ENCODE data around the gene NFKB2. TPM values are rescaled to one million over a fixed set of nuclear protein-coding genes. Genes with fewer than 3 reads are reported as not detected.

Gene NFKB2
- total RNA-seq, 1 donor from 2014 or later, result 89.2 TPM

DNA sequence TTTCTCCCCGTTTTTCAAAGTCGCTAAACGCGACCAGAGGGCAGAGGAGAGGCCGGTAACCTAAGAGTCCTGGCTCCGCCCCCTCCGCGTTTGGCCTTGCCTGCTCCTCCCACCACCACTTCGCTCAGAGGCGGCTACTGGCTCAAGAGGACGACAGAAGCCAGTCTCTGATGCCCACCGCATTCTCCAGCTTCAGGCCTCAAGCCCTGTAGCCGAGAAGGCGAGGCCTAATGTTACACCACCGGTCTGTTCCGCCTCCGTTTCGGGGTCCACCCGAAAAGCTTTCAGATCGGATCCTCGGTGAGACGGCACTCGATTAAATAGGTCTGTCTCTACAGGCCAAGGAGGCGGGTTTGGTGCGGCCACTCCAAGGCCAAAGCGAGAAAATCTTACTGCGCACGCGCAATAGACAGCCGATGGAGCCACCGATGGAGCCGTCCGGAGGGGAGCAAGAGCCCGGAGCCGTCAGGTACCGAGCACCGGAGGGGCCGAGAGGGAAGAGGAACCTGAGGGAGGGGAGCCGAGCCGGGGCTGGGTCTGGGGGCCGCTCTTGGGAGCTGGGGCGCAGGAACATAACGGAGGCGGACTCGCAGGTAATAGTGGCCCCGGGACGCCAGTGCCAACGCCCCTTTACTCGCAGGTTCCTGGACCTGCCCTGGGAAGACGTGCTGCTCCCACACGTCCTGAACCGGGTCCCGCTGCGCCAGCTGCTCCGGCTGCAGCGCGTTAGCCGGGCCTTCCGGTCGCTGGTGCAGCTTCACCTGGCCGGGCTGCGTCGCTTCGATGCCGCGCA, 25.4 kb downstream of the NFKB2 start, which contains the start of gene FBXL15:
FBXL15 (plus strand) TSS at position 123 of the 793 bp plus-strand sequence; CDS start at position 417, 294 bp downstream.
- H3K4me1 ChIP-seq, result peaks cover 16 to 27% of the 10 kb centered on the region in 2 donors
- peak within 1 kb of the TSS; percentile 92 to 93 for H3K4me3 ChIP-seq
- peak within 1 kb of the TSS; percentile 85 to 86 for H3K27ac ChIP-seq
- TF ChIP-seq, protein P1, sequence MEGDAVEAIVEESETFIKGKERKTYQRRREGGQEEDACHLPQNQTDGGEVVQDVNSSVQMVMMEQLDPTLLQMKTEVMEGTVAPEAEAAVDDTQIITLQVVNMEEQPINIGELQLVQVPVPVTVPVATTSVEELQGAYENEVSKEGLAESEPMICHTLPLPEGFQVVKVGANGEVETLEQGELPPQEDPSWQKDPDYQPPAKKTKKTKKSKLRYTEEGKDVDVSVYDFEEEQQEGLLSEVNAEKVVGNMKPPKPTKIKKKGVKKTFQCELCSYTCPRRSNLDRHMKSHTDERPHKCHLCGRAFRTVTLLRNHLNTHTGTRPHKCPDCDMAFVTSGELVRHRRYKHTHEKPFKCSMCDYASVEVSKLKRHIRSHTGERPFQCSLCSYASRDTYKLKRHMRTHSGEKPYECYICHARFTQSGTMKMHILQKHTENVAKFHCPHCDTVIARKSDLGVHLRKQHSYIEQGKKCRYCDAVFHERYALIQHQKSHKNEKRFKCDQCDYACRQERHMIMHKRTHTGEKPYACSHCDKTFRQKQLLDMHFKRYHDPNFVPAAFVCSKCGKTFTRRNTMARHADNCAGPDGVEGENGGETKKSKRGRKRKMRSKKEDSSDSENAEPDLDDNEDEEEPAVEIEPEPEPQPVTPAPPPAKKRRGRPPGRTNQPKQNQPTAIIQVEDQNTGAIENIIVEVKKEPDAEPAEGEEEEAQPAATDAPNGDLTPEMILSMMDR (IDR thresholded peaks at IDR 0.05), result no peak
- peaks cover 13% of the 10 kb centered on the region for H3K27me3 ChIP-seq
- intact Hi-C loops (cut with DNase I), result loop anchor here (1.0 kb wide), 3 partner anchors 11 to 269 kb away; partner anchors contain the start of genes CUEDC2 and NOLC1
- H3K36me3 ChIP-seq, result peaks cover 11 to 15% of the 10 kb centered on the region in 2 donors
- no peaks in the 10 kb centered on the region for H3K9me3 ChIP-seq
- peak; percentile 85 to 99 for DNase-seq (ENCODE audit: low spot score in 2 of 2)

DNA sequence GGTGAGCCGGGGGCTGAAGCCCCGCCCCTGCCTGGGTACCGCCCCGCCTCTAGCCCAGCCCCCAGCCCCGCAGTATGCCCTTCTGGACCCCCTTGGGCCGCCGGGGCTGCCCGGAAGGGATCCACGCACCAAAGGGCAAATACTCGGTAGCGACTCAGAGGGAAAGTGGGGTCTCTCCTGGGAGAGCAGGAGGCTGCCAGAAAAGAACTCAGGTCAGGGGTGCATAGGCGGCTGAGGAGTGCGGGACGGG, 25.9 kb downstream of the NFKB2 start:
- H3K9me3 ChIP-seq, result no peaks in the 10 kb centered on the region
- peaks cover 16 to 27% of the 10 kb centered on the region in 2 donors for H3K4me1 ChIP-seq
- peaks cover 13% of the 10 kb centered on the region for H3K27me3 ChIP-seq
- H3K4me3 ChIP-seq, result peak overlapping the region; percentile 92 to 93
- TF ChIP-seq, protein P1 (IDR thresholded peaks at IDR 0.05), result no peak
- peaks cover 11 to 15% of the 10 kb centered on the region in 2 donors for H3K36me3 ChIP-seq
- H3K27ac ChIP-seq, result peak overlapping the region; percentile 85 to 86
- intact Hi-C loops (cut with DNase I), result loop anchor here (1.0 kb wide), 1 partner anchor 11 kb away; the partner anchor contains the start of gene CUEDC2
- DNase-seq (ENCODE audit: low spot score in 2 of 2), result no peak

DNA sequence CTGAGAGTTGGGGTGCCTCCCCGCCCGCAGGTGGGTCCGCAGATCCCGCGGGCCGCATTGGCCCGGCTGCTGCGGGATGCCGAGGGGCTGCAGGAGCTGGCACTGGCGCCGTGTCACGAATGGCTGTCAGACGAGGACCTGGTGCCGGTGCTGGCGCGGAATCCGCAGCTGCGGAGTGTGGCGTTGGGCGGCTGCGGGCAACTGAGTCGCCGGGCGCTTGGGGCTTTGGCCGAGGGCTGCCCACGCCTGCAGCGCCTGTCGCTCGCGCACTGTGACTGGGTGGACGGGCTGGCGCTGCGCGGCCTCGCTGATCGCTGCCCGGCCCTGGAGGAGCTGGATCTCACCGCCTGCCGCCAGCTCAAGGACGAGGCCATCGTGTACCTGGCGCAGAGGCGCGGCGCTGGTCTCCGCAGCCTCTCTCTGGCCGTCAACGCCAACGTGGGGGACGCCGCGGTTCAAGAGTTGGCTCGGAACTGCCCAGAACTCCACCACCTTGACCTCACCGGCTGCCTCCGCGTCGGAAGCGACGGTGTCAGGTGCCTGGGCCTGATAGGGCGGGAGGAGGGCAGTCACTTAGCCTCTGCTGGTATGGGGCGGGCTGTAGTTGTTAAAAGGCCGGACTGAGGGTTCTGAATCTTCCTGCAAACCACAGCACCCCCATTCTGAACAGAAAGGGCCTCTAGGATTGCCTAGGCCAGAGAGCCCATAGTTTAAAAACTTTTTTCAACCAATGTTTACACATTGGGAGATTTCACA, 26.4 kb downstream of the NFKB2 start:
- Histone ChIP-seq H3K9me3 (no peaks in the 10 kb centered on the region), H3K27ac (peak overlapping the region; percentile 85 to 86), H3K4me1 (peaks cover 16 to 27% of the 10 kb centered on the region in 2 donors), H3K27me3 (peaks cover 13% of the 10 kb centered on the region), H3K36me3 (peaks cover 11 to 15% of the 10 kb centered on the region in 2 donors), H3K4me3 (peak overlapping the region; percentile 92 to 93)
- intact Hi-C loops (cut with DNase I), result loop anchor here (1.0 kb wide), 2 partner anchors 10 to 28 kb away; partner anchors contain the start of gene CUEDC2
- DNase-seq (ENCODE audit: low spot score in 2 of 2), result no peak
- TF ChIP-seq, protein P1 (IDR thresholded peaks at IDR 0.05), result no peak

DNA sequence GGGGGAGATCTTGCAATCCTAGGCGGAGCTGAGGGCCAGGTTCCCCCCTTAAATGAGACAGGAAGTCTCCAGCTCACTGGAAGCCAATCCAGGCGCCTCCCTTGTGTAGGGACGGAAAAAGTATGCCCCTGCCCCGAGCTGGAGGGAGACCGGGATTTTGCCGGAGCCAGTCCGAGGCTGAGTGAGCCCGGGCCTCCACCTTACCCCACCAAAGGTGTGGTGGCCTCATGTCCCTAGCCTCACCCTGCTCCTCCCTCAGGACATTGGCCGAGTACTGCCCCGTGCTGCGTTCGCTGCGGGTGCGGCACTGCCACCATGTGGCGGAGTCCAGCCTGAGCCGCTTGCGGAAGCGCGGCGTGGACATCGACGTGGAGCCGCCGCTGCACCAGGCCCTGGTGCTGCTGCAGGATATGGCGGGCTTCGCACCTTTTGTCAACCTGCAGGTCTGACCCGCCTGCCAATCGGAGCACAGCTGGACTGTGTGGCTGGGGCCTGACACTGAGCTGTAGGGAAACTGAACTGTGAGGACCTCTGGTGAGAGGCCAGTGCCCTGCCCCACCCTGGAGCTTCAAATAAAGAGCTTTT, 27.1 kb downstream of the NFKB2 start:
- Histone ChIP-seq H3K27me3 (peaks cover 8% of the 10 kb centered on the region), H3K9me3 (no peaks in the 10 kb centered on the region), H3K4me1 (peaks cover 16 to 27% of the 10 kb centered on the region in 2 donors), H3K27ac (peak overlapping the region; percentile 85 to 86), H3K36me3 (peaks cover 11 to 15% of the 10 kb centered on the region in 2 donors), H3K4me3 (peak overlapping the region; percentile 92 to 93)
- intact Hi-C loops (cut with DNase I), result loop anchor here (1.0 kb wide), 1 partner anchor 28 kb away; no protein-coding TSS in a partner anchor
- DNase-seq (ENCODE audit: low spot score in 2 of 2), result peak in 1 of 2 donors; percentile 85
- TF ChIP-seq, protein P1 (IDR thresholded peaks at IDR 0.05), result peak; percentile 72 to 84 (median 76)

DNA sequence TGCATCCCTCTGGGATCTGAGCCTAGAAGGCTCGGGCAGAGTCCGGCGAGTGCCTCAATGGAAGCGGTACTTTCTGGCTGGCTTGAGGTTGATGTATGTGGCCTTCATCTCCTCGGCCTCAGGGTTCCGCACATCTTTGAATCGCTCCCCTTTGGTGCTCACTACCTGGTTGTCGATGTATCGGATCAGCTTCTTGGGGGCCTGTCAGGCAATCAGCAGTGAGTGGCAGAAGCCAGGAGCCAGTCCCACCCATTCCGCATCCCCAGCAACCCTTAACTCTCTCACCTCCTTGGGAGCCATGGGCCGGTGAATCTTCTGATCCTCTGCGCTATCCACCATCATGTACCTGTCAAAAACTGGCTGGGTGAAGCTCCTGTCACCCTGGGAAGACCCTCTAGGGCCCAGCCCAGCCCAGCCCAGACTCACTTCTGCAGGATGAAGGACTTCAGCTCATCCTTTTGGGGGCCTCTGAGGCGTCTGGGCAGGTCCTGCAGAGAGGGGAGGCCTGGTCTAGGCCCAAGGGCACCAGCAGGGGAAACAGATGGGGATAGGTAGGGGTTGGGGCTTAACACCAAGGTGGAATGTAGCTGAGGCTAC, 28.0 kb downstream of the NFKB2 start:
- H3K4me3 ChIP-seq, result peak overlapping the region in 1 of 2 donors; percentile 93
- H3K4me1 ChIP-seq, result peaks cover 16 to 27% of the 10 kb centered on the region in 2 donors
- H3K36me3 ChIP-seq, result peaks cover 11 to 15% of the 10 kb centered on the region in 2 donors
- TF ChIP-seq, protein P1 (IDR thresholded peaks at IDR 0.05), result no peak
- H3K27me3 ChIP-seq, result peaks cover 4% of the 10 kb centered on the region
- H3K9me3 ChIP-seq, result no peaks in the 10 kb centered on the region
- intact Hi-C loops (cut with DNase I), result no loop called here
- no peak overlapping the region for H3K27ac ChIP-seq
- no peak for DNase-seq (ENCODE audit: low spot score in 2 of 2)
